Neural cell (in vitro differentiated cells): ENCODE data around the gene CFAP157.

Experiments
- TAF1 ChIP-seq: IDR thresholded peaks from 2 replicates; pipeline ENCODE4 v1.6.1; 2012; ENCODE audit warnings: low read depth
- TF ChIP-seq, protein P1 (sequence below): fragments of 450-650 bp; IDR thresholded peaks from 2 replicates; pipeline ENCODE4 v1.5.1; 2014; ENCODE audit warnings: antibody characterized with exemption, mild to moderate bottlenecking, moderate library complexity; ENCODE audit not compliant: poor library complexity, severe bottlenecking

DNA sequence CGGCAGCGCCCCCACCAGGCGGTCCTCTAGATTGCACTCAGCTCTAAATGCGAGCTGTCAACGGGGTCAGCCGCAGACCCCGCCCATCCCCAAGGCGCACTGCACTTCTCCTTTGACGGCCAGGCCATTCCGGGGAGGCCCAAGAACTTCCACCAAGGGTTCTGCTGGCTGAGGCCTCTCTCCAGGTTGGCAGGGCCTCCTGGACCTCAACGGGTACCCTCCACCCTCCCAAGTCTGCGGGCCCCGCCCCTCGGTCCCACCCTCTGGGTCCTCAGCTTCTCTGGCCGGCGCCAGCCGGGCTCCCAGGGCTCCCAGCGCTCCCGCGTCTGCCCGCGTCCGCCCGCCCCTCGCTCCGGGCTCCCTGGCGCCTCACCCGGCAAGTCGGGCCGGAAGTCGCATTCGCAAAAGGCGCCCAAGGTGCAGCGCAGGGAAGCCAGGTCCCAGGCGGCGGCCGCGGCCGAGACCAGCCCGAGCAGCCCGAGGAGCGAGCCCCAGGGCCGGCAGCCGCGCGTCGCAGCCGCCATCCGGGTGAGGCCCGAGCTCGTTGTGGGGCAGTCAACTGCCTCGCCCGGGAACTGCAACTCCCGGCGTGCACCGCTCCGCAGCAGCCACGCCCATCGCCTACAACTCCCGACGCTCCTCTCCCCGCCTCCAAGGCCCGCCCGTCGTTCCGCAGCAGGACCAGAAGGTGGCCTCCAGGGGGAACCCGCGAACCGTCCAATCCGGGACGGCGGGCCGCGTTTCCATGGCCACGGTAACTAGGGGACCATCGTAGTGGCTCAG, 28.1 kb downstream of the CFAP157 start, which contains the start of gene TOR2A:
- TF ChIP-seq, protein P1, sequence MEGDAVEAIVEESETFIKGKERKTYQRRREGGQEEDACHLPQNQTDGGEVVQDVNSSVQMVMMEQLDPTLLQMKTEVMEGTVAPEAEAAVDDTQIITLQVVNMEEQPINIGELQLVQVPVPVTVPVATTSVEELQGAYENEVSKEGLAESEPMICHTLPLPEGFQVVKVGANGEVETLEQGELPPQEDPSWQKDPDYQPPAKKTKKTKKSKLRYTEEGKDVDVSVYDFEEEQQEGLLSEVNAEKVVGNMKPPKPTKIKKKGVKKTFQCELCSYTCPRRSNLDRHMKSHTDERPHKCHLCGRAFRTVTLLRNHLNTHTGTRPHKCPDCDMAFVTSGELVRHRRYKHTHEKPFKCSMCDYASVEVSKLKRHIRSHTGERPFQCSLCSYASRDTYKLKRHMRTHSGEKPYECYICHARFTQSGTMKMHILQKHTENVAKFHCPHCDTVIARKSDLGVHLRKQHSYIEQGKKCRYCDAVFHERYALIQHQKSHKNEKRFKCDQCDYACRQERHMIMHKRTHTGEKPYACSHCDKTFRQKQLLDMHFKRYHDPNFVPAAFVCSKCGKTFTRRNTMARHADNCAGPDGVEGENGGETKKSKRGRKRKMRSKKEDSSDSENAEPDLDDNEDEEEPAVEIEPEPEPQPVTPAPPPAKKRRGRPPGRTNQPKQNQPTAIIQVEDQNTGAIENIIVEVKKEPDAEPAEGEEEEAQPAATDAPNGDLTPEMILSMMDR = peak; percentile 99
- TF ChIP-seq TAF1 = no peak
